ENCODE results near the gene LAYN. TPM values are rescaled to one million over a fixed set of nuclear protein-coding genes. Genes with fewer than 3 reads are reported as not detected.

LAYN gene
- total RNA-seq, result 1 to 10 TPM; 5.9 to 8.3 TPM

GRCh38 chr11:111540114-111540936 is at the start of gene LAYN:
Gene LAYN, plus strand, starts transcription at chr11:111540720. Its CDS starts 124 bp downstream, at chr11:111540844.
- WGBS, 2 donors, result 10 to 68% methylated on average over 4 to 70 of the region's 70 CpGs
- TF ChIP-seq POLR2A (IDR thresholded peaks at IDR 0.05) (no peak), CTCF (IDR thresholded peaks at IDR 0.05) (no peak)
- peak within 1 kb of the TSS; percentile 16 to 50 (median 38) for H3K27ac ChIP-seq

GRCh38 chr11:111494040-111494439 is 46.5 kb upstream of the LAYN start:
- Histone ChIP-seq H3K4me3 (no peak overlapping the region), H3K36me3 (replicated peaks in 1 of 2; ENCODE audit: insufficient read depth in 1 of 2, low read depth in 2 of 2) (no peaks in the 10 kb centered on the region), H3K27me3 (no peaks in the 10 kb centered on the region), H3K9me3 (no peaks in the 10 kb centered on the region), H3K27ac (no peak overlapping the region), H3K4me1 (no peaks in the 10 kb centered on the region)
- ATAC-seq (no peak), DNase-seq (no peak)
- TF ChIP-seq CTCF (IDR thresholded peaks at IDR 0.05) (no peak), POLR2A (IDR thresholded peaks at IDR 0.05) (no peak)
- intact Hi-C loops (cut with DNase I), result no loop called here
- 36 to 60% methylated on average over 1 of the region's 1 CpG for WGBS, 2 donors

More at GRCh38 chr11:111540114-111540936, at the start of gene LAYN:
- H3K36me3 ChIP-seq (replicated peaks in 1 of 2; ENCODE audit: insufficient read depth in 1 of 2, low read depth in 2 of 2), result no peaks in the 10 kb centered on the region
- intact Hi-C loops (cut with DNase I), result no loop called here
- peak; percentile 13 to 39 (median 27) for DNase-seq
- H3K9me3 ChIP-seq, result no peaks in the 10 kb centered on the region
- peaks cover 0 to 14% of the 10 kb centered on the region in 2 donors for H3K27me3 ChIP-seq
- peaks cover 22% of the 10 kb centered on the region for H3K4me1 ChIP-seq
- peak; percentile 47 for ATAC-seq
- H3K4me3 ChIP-seq, result peak within 1 kb of the TSS in 1 of 2 donors; percentile 33

- ATAC-seq (no peak), DNase-seq (no peak)
- no peaks in the 10 kb centered on the region for H3K36me3 ChIP-seq (replicated peaks in 1 of 2; ENCODE audit: insufficient read depth in 1 of 2, low read depth in 2 of 2)
- no peak for TF ChIP-seq CTCF (IDR thresholded peaks at IDR 0.05)
- no peak for TF ChIP-seq POLR2A (IDR thresholded peaks at IDR 0.05)
- intact Hi-C loops (cut with DNase I), result no loop called here
- H3K9me3 ChIP-seq, result no peaks in the 10 kb centered on the region
- no peak overlapping the region for H3K27ac ChIP-seq
- H3K4me1 ChIP-seq, result no peaks in the 10 kb centered on the region
- H3K4me3 ChIP-seq, result no peak overlapping the region
- H3K27me3 ChIP-seq, result no peaks in the 10 kb centered on the region
- 85 to 86% methylated on average over 5 of the region's 5 CpGs for WGBS, 2 donors
Measured at GRCh38 chr11:111499483-111499882, 41.0 kb upstream of the LAYN start.

- no peak overlapping the region for H3K4me3 ChIP-seq
- intact Hi-C loops (cut with DNase I), result no loop called here
Measured at GRCh38 chr11:111500481-111500880, 40.0 kb upstream of the LAYN start.

More at GRCh38 chr11:111500481-111500880, 40.0 kb upstream of the LAYN start:
- no peaks in the 10 kb centered on the region for H3K27me3 ChIP-seq
- ATAC-seq (no peak), DNase-seq (no peak)
- WGBS, 2 donors, result 55 to 56% methylated on average over 1 of the region's 1 CpG
- H3K9me3 ChIP-seq, result no peaks in the 10 kb centered on the region
- H3K4me1 ChIP-seq, result no peaks in the 10 kb centered on the region
- no peaks in the 10 kb centered on the region for H3K36me3 ChIP-seq (replicated peaks in 1 of 2; ENCODE audit: insufficient read depth in 1 of 2, low read depth in 2 of 2)
- H3K27ac ChIP-seq, result no peak overlapping the region
- TF ChIP-seq POLR2A (IDR thresholded peaks at IDR 0.05) (no peak), CTCF (IDR thresholded peaks at IDR 0.05) (no peak)

All from body of pancreas (tissue), 4 donors.